Thoracic aorta (tissue), 2 donors: Measurements from ENCODE around the gene GAB2. TPM values are rescaled to one million over a fixed set of nuclear protein-coding genes. Genes with fewer than 3 reads are reported as not detected.

Experiments used
- ATAC-seq: fragments of 150-250 bp; one replicate; pipeline ENCODE4 v1.8.0; 2017; ENCODE audit warnings: low read depth; ENCODE audit not compliant: insufficient number of reproducible peaks, low FRiP score
- DNase-seq: peaks from one replicate; pipeline ENCODE4 v3.0.0-alpha.2; 2020; ENCODE audit warnings: low spot score
- H3K27ac ChIP-seq, 2 donors: fragments of 200-600 bp; sonication (generic); 1 replicate in 1 of 2; 2 replicates in 1 of 2; pipeline ENCODE4 v1.5.1; 2016; ENCODE audit warnings: mild to moderate bottlenecking in 2 of 2, moderate library complexity in 2 of 2
- H3K27me3 ChIP-seq: fragments of 200-600 bp; sonication (generic); replicated peaks from 2 replicates; pipeline ENCODE4 v1.6.0; 2016; ENCODE audit warnings: mild to moderate bottlenecking; ENCODE audit not compliant: insufficient read depth
- H3K36me3 ChIP-seq: fragments of 200-600 bp; sonication (generic); one replicate; pipeline ENCODE4 v1.5.1; 2016
- H3K4me1 ChIP-seq, 2 donors: fragments of 200-600 bp; sonication (generic); 1 replicate in 1 of 2; 2 replicates in 1 of 2; pipeline versions ENCODE4 v1.5.1 to v1.6.0; 2016; ENCODE audit warnings: low read depth in 2 of 2, mild to moderate bottlenecking in 1 of 2; ENCODE audit not compliant: control insufficient read depth in 1 of 2
- H3K4me3 ChIP-seq: fragments of 200-600 bp; sonication (generic); 2 replicates; pipeline ENCODE4 v1.5.1; 2016; ENCODE audit warnings: mild to moderate bottlenecking
- H3K9me3 ChIP-seq: fragments of 200-600 bp; sonication (generic); 2 replicates; pipeline ENCODE4 v1.5.1; 2016
- CTCF ChIP-seq: fragments of 200-600 bp; sonication (generic); IDR thresholded peaks from one replicate; pipeline ENCODE4 v1.5.1; 2019; ENCODE audit warnings: antibody characterized with exemption
- total RNA-seq, 2 donors: library from RNA; depleted of rRNA; stranded (reverse); fragments of >200 nt; gene quantifications; one replicate each; pipeline versions ENCODE4 v1.1.0 to v1.2.3, GENCODE V29; 2016

Gene GAB2
- total RNA-seq, 2 donors from 2014 or later, result 65.4 to 91.5 TPM

- Histone ChIP-seq H3K9me3 (no peaks in the 10 kb centered on the region), H3K27ac (no peak overlapping the region), H3K4me1 (peaks cover 10 to 17% of the 10 kb centered on the region in 2 donors), H3K36me3 (no peaks in the 10 kb centered on the region), H3K27me3 (no peaks in the 10 kb centered on the region), H3K4me3 (no peak overlapping the region)
- no peak for TF ChIP-seq CTCF
- ATAC-seq, result no peak
- DNase-seq, result no peak
Measured at GRCh38 chr11:78428266-78428636, 10.6 kb upstream of the GAB2 start.

- Histone ChIP-seq H3K4me3 (peak overlapping the region; percentile 10), H3K9me3 (no peaks in the 10 kb centered on the region), H3K36me3 (no peaks in the 10 kb centered on the region), H3K27me3 (no peaks in the 10 kb centered on the region), H3K4me1 (peaks cover 10 to 17% of the 10 kb centered on the region in 2 donors), H3K27ac (no peak overlapping the region)
- ATAC-seq (no peak), DNase-seq (no peak)
- no peak for TF ChIP-seq CTCF
Measured at GRCh38 chr11:78427615-78428265, 10.1 kb upstream of the GAB2 start.

GRCh38 chr11:78426845-78427244, 9.2 kb upstream of the GAB2 start:
- H3K4me1 ChIP-seq, result peaks cover 10 to 17% of the 10 kb centered on the region in 2 donors
- DNase-seq (no peak), ATAC-seq (no peak)
- H3K9me3 ChIP-seq, result no peaks in the 10 kb centered on the region
- H3K4me3 ChIP-seq, result no peak overlapping the region
- no peak overlapping the region for H3K27ac ChIP-seq
- H3K36me3 ChIP-seq, result no peaks in the 10 kb centered on the region
- TF ChIP-seq CTCF, result no peak
- no peaks in the 10 kb centered on the region for H3K27me3 ChIP-seq

- no peaks in the 10 kb centered on the region for H3K27me3 ChIP-seq
- TF ChIP-seq CTCF, result no peak
- no peaks in the 10 kb centered on the region for H3K36me3 ChIP-seq
- H3K4me1 ChIP-seq, result peaks cover 12 to 22% of the 10 kb centered on the region in 2 donors
- H3K27ac ChIP-seq, result peak overlapping the region in 1 of 2 donors; percentile 31
- peak overlapping the region; percentile 7 for H3K4me3 ChIP-seq
- H3K9me3 ChIP-seq, result no peaks in the 10 kb centered on the region
- DNase-seq, result no peak
- no peak for ATAC-seq
Measured at GRCh38 chr11:78425399-78426070, 7.9 kb upstream of the GAB2 start.

- no peak for TF ChIP-seq CTCF
- peak overlapping the region; percentile 14 to 31 for H3K27ac ChIP-seq
- ATAC-seq, result no peak
- DNase-seq, result no peak
- peaks cover 19 to 32% of the 10 kb centered on the region in 2 donors for H3K4me1 ChIP-seq
- H3K27me3 ChIP-seq, result no peaks in the 10 kb centered on the region
- H3K36me3 ChIP-seq, result no peaks in the 10 kb centered on the region
- H3K4me3 ChIP-seq, result peak overlapping the region; percentile 7
- H3K9me3 ChIP-seq, result no peaks in the 10 kb centered on the region
Measured at GRCh38 chr11:78424334-78425270, 7.0 kb upstream of the GAB2 start.
